Endothelial cell of umbilical vein (primary cell): ENCODE measurements around the gene AACS. TPM values are rescaled to one million over a fixed set of nuclear protein-coding genes. Genes with fewer than 3 reads are reported as not detected.

Source experiments
- BruUV-seq: library from RNA; stranded (reverse); fragments of 400-500 nt; replicated peaks from 2 replicates; lab custom pipeline; 2021; lab: Mats Ljungman, UMichigan
- CTCF ChIA-PET: fragments of 300-600, 350-600 bp; sonication (Branson Sonifier 250); formaldehyde crosslinking; loops from one replicate; lab custom pipeline; 2021; ENCODE audit warnings: antibody characterized with exemption, inconsistent platforms; lab: Charles Lee
- POLR2A ChIA-PET: fragments of 300-600, 350-600 bp; sonication (Branson Sonifier 250); formaldehyde crosslinking; loops from one replicate; lab custom pipeline; 2021; ENCODE audit warnings: antibody characterized with exemption, inconsistent platforms; lab: Charles Lee
- DNase-seq: peaks from one replicate; pipeline ENCODE4 v3.0.0-alpha.2; 2011; ENCODE audit warnings: low read depth, low spot score
- FAIRE-seq: peaks from 2 replicates; lab custom pipeline; 2011; peaks lifted over from hg19 to GRCh38; lab: Jason Lieb, UNC
- H2AFZ ChIP-seq: 2 replicates; pipeline ENCODE4 v1.6.0; 2012; ENCODE audit warnings: low read depth, low read length, control low read depth, inconsistent platforms
- H3K27ac ChIP-seq: 2 replicates; pipeline ENCODE4 v1.5.1; 2011; ENCODE audit warnings: low read depth, mild to moderate bottlenecking, control low read depth, low read length, moderate library complexity; ENCODE audit not compliant: insufficient read depth
- H3K27me3 ChIP-seq, 2 experiments: 2 replicates each; pipeline versions ENCODE4 v1.6.0 to v1.6.1; 2011; ENCODE audit warnings: low read length in 2 of 2, mixed read lengths in 1 of 2; ENCODE audit not compliant: control insufficient read depth in 2 of 2, insufficient read depth in 2 of 2
- H3K36me3 ChIP-seq, 2 experiments: 2 replicates in 1 of 2; 3 replicates in 1 of 2; pipeline ENCODE4 v1.5.1; 2011; ENCODE audit warnings: low read length in 2 of 2, mild to moderate bottlenecking in 1 of 2, moderate library complexity in 1 of 2; ENCODE audit not compliant: control insufficient read depth in 2 of 2, insufficient read depth in 2 of 2; ENCODE audit errors: extremely low read depth in 1 of 2
- H3K4me1 ChIP-seq: 3 replicates; pipeline ENCODE4 v1.5.1; 2011; ENCODE audit warnings: mild to moderate bottlenecking, low read length; ENCODE audit not compliant: control insufficient read depth, insufficient read depth; ENCODE audit errors: extremely low read depth
- H3K4me2 ChIP-seq: 2 replicates; pipeline ENCODE4 v1.6.1; 2011; ENCODE audit warnings: low read length, control low read depth, mixed read lengths; ENCODE audit not compliant: insufficient read depth
- H3K4me3 ChIP-seq, 3 experiments: fragments of 200-600 bp in 1 of 3; sonication (generic), shearing (Covaris generic) in 1 of 3; replicated peaks in 1 of 3; 2 replicates each; pipeline ENCODE4 v1.5.1; 2011 to 2016; ENCODE audit warnings: control low read depth in 3 of 3, low read length in 3 of 3, mild to moderate bottlenecking in 2 of 3, inconsistent platforms in 1 of 3, low read depth in 1 of 3, moderate library complexity in 1 of 3; ENCODE audit not compliant: insufficient read depth in 1 of 3
- H3K79me2 ChIP-seq: 2 replicates; pipeline ENCODE4 v1.6.0; 2012; ENCODE audit warnings: low read length, inconsistent platforms; ENCODE audit not compliant: control insufficient read depth, insufficient read depth
- H3K9ac ChIP-seq: replicated peaks from 2 replicates; pipeline ENCODE3; 2011; ENCODE audit warnings: low read length, control low read depth; ENCODE audit not compliant: insufficient read depth; ENCODE audit errors: extremely low read depth
- H3K9me1 ChIP-seq: replicated peaks from 3 replicates; pipeline ENCODE4 v1.6.0; 2011; ENCODE audit warnings: mild to moderate bottlenecking, low read length; ENCODE audit not compliant: control insufficient read depth, insufficient read depth; ENCODE audit errors: extremely low read depth
- H3K9me3 ChIP-seq: replicated peaks from 2 replicates; pipeline ENCODE4 v1.5.1; 2012; ENCODE audit warnings: low read length, inconsistent platforms; ENCODE audit not compliant: control insufficient read depth, insufficient read depth
- H4K20me1 ChIP-seq: replicated peaks from 2 replicates; pipeline ENCODE3; 2011; ENCODE audit warnings: mild to moderate bottlenecking, low read length; ENCODE audit not compliant: control insufficient read depth, insufficient read depth; ENCODE audit errors: extremely low read depth
- FOS ChIP-seq: IDR thresholded peaks from 2 replicates; pipeline ENCODE4 v1.6.1; 2011; ENCODE audit warnings: mild to moderate bottlenecking, low read length, moderate library complexity, borderline replicate concordance; ENCODE audit not compliant: insufficient read depth
- GATA2 ChIP-seq: IDR thresholded peaks from 2 replicates; pipeline ENCODE4 v1.7.0; 2011; ENCODE audit warnings: low read depth, mild to moderate bottlenecking, moderate library complexity, mixed read lengths, low read length; ENCODE audit not compliant: insufficient read length, insufficient read depth
- JUN ChIP-seq: IDR thresholded peaks from 2 replicates; pipeline ENCODE4 v1.6.1; 2011; ENCODE audit warnings: borderline replicate concordance, low read depth; ENCODE audit not compliant: insufficient read length, insufficient read depth
- MAX ChIP-seq: IDR thresholded peaks from 2 replicates; pipeline ENCODE4 v1.6.1; 2011; ENCODE audit not compliant: insufficient read depth, insufficient read length
- MYC ChIP-seq: IDR thresholded peaks from one replicate; pipeline ENCODE4 v1.6.1; 2011; ENCODE audit warnings: mild to moderate bottlenecking, low read depth, low read length
- POLR2A ChIP-seq: IDR thresholded peaks from 2 replicates; pipeline ENCODE4 v1.6.1; 2012; ENCODE audit warnings: low read depth, mild to moderate bottlenecking, control low read depth, low read length
- POLR2AphosphoS5 ChIP-seq: IDR thresholded peaks from 2 replicates; pipeline ENCODE4 v1.6.1; 2012; ENCODE audit warnings: low read depth, mild to moderate bottlenecking, control low read depth, low read length, moderate library complexity; ENCODE audit not compliant: insufficient read depth
- dilution Hi-C: fragments of 300-500 bp; cut with MboI; formaldehyde crosslinking; loops from one replicate; pipeline ENCODE4 v1.15.0; 2019; ENCODE audit warnings: low sequenced_read_pairs; ENCODE audit not compliant: extremely low pct_ligation_motif_present
- intact Hi-C: fragments of 100-400 bp; cut with micrococcal nuclease; formaldehyde crosslinking; loops from one replicate; pipeline ENCODE4 v1.10.0; 2022
- polyA plus RNA-seq, 4 experiments: library from polyadenylated mRNA; depleted of rRNA in 3 of 4; stranded (reverse) in 3 of 4; unstranded in 1 of 4; fragments of >200 nt; gene quantifications; 2 replicates each; pipeline versions ENCODE4 v1.2.1 to v1.2.3, GENCODE V29; 2011 to 2012; ENCODE audit warnings: missing spikeins in 1 of 4
- total RNA-seq: library from RNA; stranded (reverse); gene quantifications from 2 replicates; pipeline ENCODE4 v1.2.3, GENCODE V29; 2021
- TF ChIP-seq, protein P1 (sequence below), 2 donors: IDR thresholded peaks; 1 replicate in 1 of 2; 2 replicates in 1 of 2; pipeline ENCODE4 v1.5.1; 2011; ENCODE audit warnings: low read length in 2 of 2, mild to moderate bottlenecking in 2 of 2, moderate library complexity in 2 of 2, control low read depth in 1 of 2, inconsistent platforms in 1 of 2, low read depth in 1 of 2; ENCODE audit not compliant: insufficient read depth in 1 of 2; ENCODE audit errors: extremely low read depth in 1 of 2

Gene AACS
- total and polyA plus RNA-seq, 2 donors (not counting 3 experiments of a cell fraction or from before 2014, with no cell fraction given) = 34.7 to 40.3 TPM

DNA sequence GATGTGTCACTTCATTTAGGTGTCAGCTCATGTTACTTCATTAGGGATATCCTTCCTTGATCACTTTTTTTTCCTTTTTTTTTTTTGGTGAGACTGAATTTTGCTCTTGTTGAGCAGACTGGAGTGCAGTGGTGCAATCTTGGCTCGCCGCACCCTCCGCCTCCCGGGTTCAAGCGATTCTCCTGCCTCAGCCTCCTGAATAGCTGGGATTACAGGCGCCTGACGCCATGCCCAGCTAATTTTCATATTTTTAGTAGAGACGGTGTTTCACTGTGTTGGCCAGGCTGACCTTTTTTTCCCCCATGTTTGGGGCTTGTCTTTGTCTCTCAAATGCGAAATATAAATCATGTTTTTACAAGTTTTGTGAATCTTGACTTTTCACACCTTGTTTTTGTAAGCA lies 9.6 kb upstream of the AACS start:
- Histone ChIP-seq H3K4me1 (no peaks in the 10 kb centered on the region), H3K4me3 (no peak overlapping the region), H3K27ac (no peak overlapping the region), H3K79me2 (no peaks in the 10 kb centered on the region), H3K9me1 (no peaks in the 10 kb centered on the region), H3K9ac (no peak overlapping the region), H3K4me2 (no peak overlapping the region), H3K36me3 (no peaks in the 10 kb centered on the region), H3K27me3 (peaks cover 0 to 4% of the 10 kb centered on the region in 2 experiments), H3K9me3 (no peaks in the 10 kb centered on the region), H4K20me1 (no peaks in the 10 kb centered on the region), H2AFZ (no peak overlapping the region)
- intact Hi-C loops (no loop called here), dilution Hi-C loops (no loop called here)
- TF ChIP-seq GATA2 (no peak), JUN (no peak), MYC (no peak)
- ChIA-PET POLR2A (no interaction called here), CTCF (interaction anchor here (1.4 kb wide), 1 partner anchor 11 kb away, joined by 4 read pairs; no protein-coding TSS in a partner anchor)
- no TSS peak for BruUV-seq
- FAIRE-seq = no peak
- DNase-seq = no peak

GRCh38 chr12:125056306-125056705 lies 8.9 kb upstream of the AACS start:
- Histone ChIP-seq H3K27me3 (peaks cover 3 to 4% of the 10 kb centered on the region in 2 experiments), H3K9ac (no peak overlapping the region), H2AFZ (no peak overlapping the region), H3K4me1 (no peaks in the 10 kb centered on the region), H3K79me2 (no peaks in the 10 kb centered on the region), H3K4me3 (no peak overlapping the region), H3K9me1 (no peaks in the 10 kb centered on the region), H3K4me2 (no peak overlapping the region), H3K27ac (no peak overlapping the region), H3K9me3 (no peaks in the 10 kb centered on the region), H3K36me3 (no peaks in the 10 kb centered on the region), H4K20me1 (no peaks in the 10 kb centered on the region)
- ChIA-PET CTCF (interaction anchor here (1.4 kb wide), 1 partner anchor 12 kb away, joined by 4 read pairs; no protein-coding TSS in a partner anchor), POLR2A (no interaction called here)
- no peak for FAIRE-seq
- TF ChIP-seq MAX (no peak), FOS (no peak), GATA2 (no peak), POLR2A (no peak), MYC (no peak), POLR2AphosphoS5 (no peak)
- TF ChIP-seq, protein P1, sequence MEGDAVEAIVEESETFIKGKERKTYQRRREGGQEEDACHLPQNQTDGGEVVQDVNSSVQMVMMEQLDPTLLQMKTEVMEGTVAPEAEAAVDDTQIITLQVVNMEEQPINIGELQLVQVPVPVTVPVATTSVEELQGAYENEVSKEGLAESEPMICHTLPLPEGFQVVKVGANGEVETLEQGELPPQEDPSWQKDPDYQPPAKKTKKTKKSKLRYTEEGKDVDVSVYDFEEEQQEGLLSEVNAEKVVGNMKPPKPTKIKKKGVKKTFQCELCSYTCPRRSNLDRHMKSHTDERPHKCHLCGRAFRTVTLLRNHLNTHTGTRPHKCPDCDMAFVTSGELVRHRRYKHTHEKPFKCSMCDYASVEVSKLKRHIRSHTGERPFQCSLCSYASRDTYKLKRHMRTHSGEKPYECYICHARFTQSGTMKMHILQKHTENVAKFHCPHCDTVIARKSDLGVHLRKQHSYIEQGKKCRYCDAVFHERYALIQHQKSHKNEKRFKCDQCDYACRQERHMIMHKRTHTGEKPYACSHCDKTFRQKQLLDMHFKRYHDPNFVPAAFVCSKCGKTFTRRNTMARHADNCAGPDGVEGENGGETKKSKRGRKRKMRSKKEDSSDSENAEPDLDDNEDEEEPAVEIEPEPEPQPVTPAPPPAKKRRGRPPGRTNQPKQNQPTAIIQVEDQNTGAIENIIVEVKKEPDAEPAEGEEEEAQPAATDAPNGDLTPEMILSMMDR (IDR thresholded peaks at IDR 0.05; ENCODE audit: extremely low read depth in 1 of 2, insufficient read depth in 1 of 2, low read depth in 1 of 2, low read length in 2 of 2) = no peak
- intact Hi-C loops = no loop called here
- DNase-seq = no peak
- dilution Hi-C loops = no loop called here
- no TSS peak for BruUV-seq
